Measurements from ENCODE around the gene GATAD2B.

GRCh38 chr1:153881751-153882150 lies 41.0 kb downstream of the GATAD2B start:
- TF ChIP-seq CTCF (IDR thresholded peaks at IDR 0.05 in 4 of 5, conservative IDR thresholded peaks at IDR 0.05 in 1 of 5) (no peak), POLR2A (IDR thresholded peaks at IDR 0.05) (no peak)
